Measurements from ENCODE around the gene RHBDD2. TPM values are rescaled to one million over a fixed set of nuclear protein-coding genes. Genes with fewer than 3 reads are reported as not detected.
"Not testable (repeated sequence)": the region's sequence is repeated elsewhere in the genome, so short reads cannot be mapped to it uniquely, and the experiment has no call there.

Gene RHBDD2
- polyA plus RNA-seq, 3 donors = 63.3 to 92.7 (median 68.4) TPM

GRCh38 chr7:75881436-75882095, 2.7 kb downstream of the RHBDD2 start:
- DNase-seq = no peak

- DNase-seq = not testable (repeated sequence)
Measured at GRCh38 chr7:75883265-75883824, 4.5 kb downstream of the RHBDD2 start.

- no peak for DNase-seq
Measured at GRCh38 chr7:75884476-75884875, 5.6 kb downstream of the RHBDD2 start.

GRCh38 chr7:75885036-75885435, 6.2 kb downstream of the RHBDD2 start:
- DNase-seq = no peak

- no peak for DNase-seq
Measured at GRCh38 chr7:75887669-75888369, 9.0 kb downstream of the RHBDD2 start.

- no peak for DNase-seq
Measured at GRCh38 chr7:75888464-75889222, 9.8 kb downstream of the RHBDD2 start.

- no peak for DNase-seq
Measured at GRCh38 chr7:75889223-75889825, 10.5 kb downstream of the RHBDD2 start.

GRCh38 chr7:75889826-75890225, 11.0 kb downstream of the RHBDD2 start:
- DNase-seq = no peak

- DNase-seq = not testable (repeated sequence)
Measured at GRCh38 chr7:75891237-75891636, 12.4 kb downstream of the RHBDD2 start.

GRCh38 chr7:75891815-75892411, 13.1 kb downstream of the RHBDD2 start:
- DNase-seq = no peak

GRCh38 chr7:75892634-75893272, 13.9 kb downstream of the RHBDD2 start:
- peak; percentile 47 for DNase-seq

GRCh38 chr7:75896803-75897327, 18.0 kb downstream of the RHBDD2 start:
- DNase-seq = no peak

- no peak for DNase-seq
Measured at GRCh38 chr7:75900617-75901315, 21.9 kb downstream of the RHBDD2 start.

GRCh38 chr7:75905785-75906604, 27.2 kb downstream of the RHBDD2 start:
- DNase-seq = peak; percentile 28

GRCh38 chr7:75906991-75907667, 28.3 kb downstream of the RHBDD2 start:
- no peak for DNase-seq

- not testable (repeated sequence) for DNase-seq
Measured at GRCh38 chr7:75907668-75908039, 28.8 kb downstream of the RHBDD2 start.

- no peak for DNase-seq
Measured at GRCh38 chr7:75909521-75910132, 30.8 kb downstream of the RHBDD2 start.

- not testable (repeated sequence) for DNase-seq
Measured at GRCh38 chr7:75911186-75911585, 32.4 kb downstream of the RHBDD2 start.
